ENCODE results near the gene LENEP. TPM values are rescaled to one million over a fixed set of nuclear protein-coding genes. Genes with fewer than 3 reads are reported as not detected.

The LENEP gene
- polyA plus RNA-seq, 1 donor (not counting 4 experiments of a cell fraction or from before 2014, with no cell fraction given): not detected

- H3K9me3 ChIP-seq (ENCODE audit: control insufficient read depth, low read depth, low read length): no peaks in the 10 kb centered on the region
- peaks cover 6% of the 10 kb centered on the region for H4K20me1 ChIP-seq (ENCODE audit: control insufficient read depth, extremely low read depth, insufficient read depth, low read length)
- TF ChIP-seq, protein P1, sequence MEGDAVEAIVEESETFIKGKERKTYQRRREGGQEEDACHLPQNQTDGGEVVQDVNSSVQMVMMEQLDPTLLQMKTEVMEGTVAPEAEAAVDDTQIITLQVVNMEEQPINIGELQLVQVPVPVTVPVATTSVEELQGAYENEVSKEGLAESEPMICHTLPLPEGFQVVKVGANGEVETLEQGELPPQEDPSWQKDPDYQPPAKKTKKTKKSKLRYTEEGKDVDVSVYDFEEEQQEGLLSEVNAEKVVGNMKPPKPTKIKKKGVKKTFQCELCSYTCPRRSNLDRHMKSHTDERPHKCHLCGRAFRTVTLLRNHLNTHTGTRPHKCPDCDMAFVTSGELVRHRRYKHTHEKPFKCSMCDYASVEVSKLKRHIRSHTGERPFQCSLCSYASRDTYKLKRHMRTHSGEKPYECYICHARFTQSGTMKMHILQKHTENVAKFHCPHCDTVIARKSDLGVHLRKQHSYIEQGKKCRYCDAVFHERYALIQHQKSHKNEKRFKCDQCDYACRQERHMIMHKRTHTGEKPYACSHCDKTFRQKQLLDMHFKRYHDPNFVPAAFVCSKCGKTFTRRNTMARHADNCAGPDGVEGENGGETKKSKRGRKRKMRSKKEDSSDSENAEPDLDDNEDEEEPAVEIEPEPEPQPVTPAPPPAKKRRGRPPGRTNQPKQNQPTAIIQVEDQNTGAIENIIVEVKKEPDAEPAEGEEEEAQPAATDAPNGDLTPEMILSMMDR (optimal IDR thresholded peaks at IDR 0.05 in 1 of 3, IDR thresholded peaks at IDR 0.05 in 1 of 3, conservative IDR thresholded peaks at IDR 0.05 in 1 of 3; ENCODE audit: extremely low read depth in 1 of 3, insufficient read depth in 2 of 3, low read length in 3 of 3): no peak
- no peak for TF ChIP-seq EZH2 (IDR thresholded peaks at IDR 0.05; ENCODE audit: low read length)
- peaks cover 18% of the 10 kb centered on the region for H3K79me2 ChIP-seq (ENCODE audit: control insufficient read depth, insufficient read depth, low read length)
- no peak overlapping the region for H3K27ac ChIP-seq (ENCODE audit: control insufficient read depth, insufficient read depth, low read length)
- H3K9me1 ChIP-seq (ENCODE audit: control insufficient read depth, extremely low read depth, insufficient read depth, low read length): no peaks in the 10 kb centered on the region
- H2AFZ ChIP-seq (ENCODE audit: control insufficient read depth, low read length): no peak overlapping the region
- peaks cover 58% of the 10 kb centered on the region for H3K4me1 ChIP-seq (ENCODE audit: control insufficient read depth, extremely low read depth, insufficient read depth, low read length)
- no peak overlapping the region for H3K9ac ChIP-seq (ENCODE audit: control insufficient read depth, extremely low read depth, insufficient read depth, low read length)
- DNase-seq (ENCODE audit: low read depth, low spot score): no peak
- no peak overlapping the region for H3K4me3 ChIP-seq (ENCODE audit: control insufficient read depth in 2 of 3, extremely low read depth in 1 of 3, insufficient read depth in 2 of 3, low read depth in 1 of 3, low read length in 3 of 3)
- peaks cover 30 to 52% of the 10 kb centered on the region in 2 experiments for H3K36me3 ChIP-seq (ENCODE audit: control insufficient read depth in 2 of 2, extremely low read depth in 1 of 2, insufficient read depth in 2 of 2, low read length in 2 of 2)
- FAIRE-seq: no peak
- H3K4me2 ChIP-seq (ENCODE audit: control insufficient read depth, extremely low read depth, insufficient read depth, low read depth, low read length): no peak overlapping the region
- dilution Hi-C loops (cut with MboI; ENCODE audit: extremely low pct_ligation_motif_present, low sequenced_read_pairs): no loop called here
- H3K27me3 ChIP-seq (ENCODE audit: control insufficient read depth, extremely low read depth, insufficient read depth, low read length): no peaks in the 10 kb centered on the region
These were observed 21.5 kb downstream of the LENEP start for GRCh38 chr1:155014709-155015508.

GRCh38 chr1:155015527-155016230 lies 22.3 kb downstream of the LENEP start:
- dilution Hi-C loops (cut with MboI; ENCODE audit: extremely low pct_ligation_motif_present, low sequenced_read_pairs): no loop called here
- peaks cover 6% of the 10 kb centered on the region for H4K20me1 ChIP-seq (ENCODE audit: control insufficient read depth, extremely low read depth, insufficient read depth, low read length)
- TF ChIP-seq EZH2 (IDR thresholded peaks at IDR 0.05; ENCODE audit: low read length): no peak
- TF ChIP-seq, protein P1 (optimal IDR thresholded peaks at IDR 0.05 in 1 of 3, IDR thresholded peaks at IDR 0.05 in 1 of 3, conservative IDR thresholded peaks at IDR 0.05 in 1 of 3; ENCODE audit: extremely low read depth in 1 of 3, insufficient read depth in 2 of 3, low read length in 3 of 3): no peak
- H3K79me2 ChIP-seq (ENCODE audit: control insufficient read depth, insufficient read depth, low read length): peaks cover 11% of the 10 kb centered on the region
- no peak overlapping the region for H3K27ac ChIP-seq (ENCODE audit: control insufficient read depth, insufficient read depth, low read length)
- DNase-seq (ENCODE audit: low read depth, low spot score): no peak
- H3K4me1 ChIP-seq (ENCODE audit: control insufficient read depth, extremely low read depth, insufficient read depth, low read length): peaks cover 51% of the 10 kb centered on the region
- no peaks in the 10 kb centered on the region for H3K9me3 ChIP-seq (ENCODE audit: control insufficient read depth, low read depth, low read length)
- H3K27me3 ChIP-seq (ENCODE audit: control insufficient read depth, extremely low read depth, insufficient read depth, low read length): no peaks in the 10 kb centered on the region
- no peak overlapping the region for H3K9ac ChIP-seq (ENCODE audit: control insufficient read depth, extremely low read depth, insufficient read depth, low read length)
- H3K4me2 ChIP-seq (ENCODE audit: control insufficient read depth, extremely low read depth, insufficient read depth, low read depth, low read length): no peak overlapping the region
- no peak overlapping the region for H3K4me3 ChIP-seq (ENCODE audit: control insufficient read depth in 2 of 3, extremely low read depth in 1 of 3, insufficient read depth in 2 of 3, low read depth in 1 of 3, low read length in 3 of 3)
- FAIRE-seq: no peak
- H3K36me3 ChIP-seq (ENCODE audit: control insufficient read depth in 2 of 2, extremely low read depth in 1 of 2, insufficient read depth in 2 of 2, low read length in 2 of 2): peaks cover 30 to 51% of the 10 kb centered on the region in 2 experiments
- no peaks in the 10 kb centered on the region for H3K9me1 ChIP-seq (ENCODE audit: control insufficient read depth, extremely low read depth, insufficient read depth, low read length)
- H2AFZ ChIP-seq (ENCODE audit: control insufficient read depth, low read length): no peak overlapping the region

Data from keratinocyte (primary cell).